ENCODE data around the gene TMEM14B.
A peak's percentile ranks its signal among the peaks of the same experiment; 100 is the strongest.

DNA sequence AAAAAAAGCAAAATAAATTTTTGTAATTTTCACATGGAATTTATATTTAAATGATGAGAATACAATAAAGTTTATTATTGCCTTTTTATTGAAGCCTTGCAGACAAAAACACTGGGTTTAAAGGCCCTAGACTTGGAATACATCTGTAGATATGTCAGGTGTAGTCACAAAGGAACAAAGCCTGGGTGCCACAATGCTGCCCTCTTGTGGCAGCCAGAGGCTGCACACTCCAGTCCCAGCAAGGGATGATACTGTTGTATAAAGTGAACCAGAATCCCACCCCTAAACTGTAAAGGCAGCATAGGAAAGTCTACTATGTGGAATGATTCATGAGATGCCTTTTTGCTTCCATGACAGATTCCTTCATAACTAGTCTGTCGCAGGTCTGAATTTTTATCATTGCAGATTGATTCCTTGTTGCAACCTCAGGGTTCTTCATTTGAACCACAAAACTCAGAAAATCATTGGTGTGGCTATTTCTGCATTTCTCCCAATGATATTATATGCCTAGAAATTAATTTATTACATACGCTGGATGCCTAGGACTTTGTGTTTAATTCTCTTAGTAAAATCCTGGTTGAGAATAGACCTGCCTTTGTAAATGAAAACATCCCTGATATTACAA, 53.7 kb downstream of the TMEM14B start:
- TF ChIP-seq, protein P1, sequence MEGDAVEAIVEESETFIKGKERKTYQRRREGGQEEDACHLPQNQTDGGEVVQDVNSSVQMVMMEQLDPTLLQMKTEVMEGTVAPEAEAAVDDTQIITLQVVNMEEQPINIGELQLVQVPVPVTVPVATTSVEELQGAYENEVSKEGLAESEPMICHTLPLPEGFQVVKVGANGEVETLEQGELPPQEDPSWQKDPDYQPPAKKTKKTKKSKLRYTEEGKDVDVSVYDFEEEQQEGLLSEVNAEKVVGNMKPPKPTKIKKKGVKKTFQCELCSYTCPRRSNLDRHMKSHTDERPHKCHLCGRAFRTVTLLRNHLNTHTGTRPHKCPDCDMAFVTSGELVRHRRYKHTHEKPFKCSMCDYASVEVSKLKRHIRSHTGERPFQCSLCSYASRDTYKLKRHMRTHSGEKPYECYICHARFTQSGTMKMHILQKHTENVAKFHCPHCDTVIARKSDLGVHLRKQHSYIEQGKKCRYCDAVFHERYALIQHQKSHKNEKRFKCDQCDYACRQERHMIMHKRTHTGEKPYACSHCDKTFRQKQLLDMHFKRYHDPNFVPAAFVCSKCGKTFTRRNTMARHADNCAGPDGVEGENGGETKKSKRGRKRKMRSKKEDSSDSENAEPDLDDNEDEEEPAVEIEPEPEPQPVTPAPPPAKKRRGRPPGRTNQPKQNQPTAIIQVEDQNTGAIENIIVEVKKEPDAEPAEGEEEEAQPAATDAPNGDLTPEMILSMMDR (IDR thresholded peaks at IDR 0.05): peak; percentile 85 to 98 (median 92)
- TF ChIP-seq POLR2A (IDR thresholded peaks at IDR 0.05): no peak
